ENCODE measurements around the gene TNRC6C.
"Not testable (repeated sequence)": the region's sequence is repeated elsewhere in the genome, so short reads cannot be mapped to it uniquely, and the experiment has no call there.

The TNRC6C gene

GRCh38 chr17:78082355-78082872 lies 123.9 kb downstream of the TNRC6C start:
- not testable (repeated sequence) for DNase-seq (ENCODE audit: low read depth)

- no peak for DNase-seq (ENCODE audit: low read depth)
Observed at GRCh38 chr17:78082988-78083387, 124.5 kb downstream of the TNRC6C start.

GRCh38 chr17:78086740-78087139 lies 128.2 kb downstream of the TNRC6C start:
- DNase-seq (ENCODE audit: low read depth) = no peak

- no peak for DNase-seq (ENCODE audit: low read depth)
Observed at GRCh38 chr17:78088529-78088928, 130.0 kb downstream of the TNRC6C start.

GRCh38 chr17:78089576-78090281 lies 131.2 kb downstream of the TNRC6C start:
- peak; percentile 12 for DNase-seq (ENCODE audit: low read depth)

- no peak for DNase-seq (ENCODE audit: low read depth)
Observed at GRCh38 chr17:78092794-78093324, 134.4 kb downstream of the TNRC6C start.

- DNase-seq (ENCODE audit: low read depth) = no peak
Observed at GRCh38 chr17:78095035-78095434, 136.5 kb downstream of the TNRC6C start.

GRCh38 chr17:78096093-78096492 lies 137.6 kb downstream of the TNRC6C start:
- DNase-seq (ENCODE audit: low read depth) = no peak

GRCh38 chr17:78101112-78101511 lies 142.6 kb downstream of the TNRC6C start:
- DNase-seq (ENCODE audit: low read depth) = no peak

GRCh38 chr17:78101542-78101941 lies 143.0 kb downstream of the TNRC6C start:
- no peak for DNase-seq (ENCODE audit: low read depth)

GRCh38 chr17:78103311-78103710 lies 144.8 kb downstream of the TNRC6C start:
- peak; percentile 61 for DNase-seq (ENCODE audit: low read depth)

- DNase-seq (ENCODE audit: low read depth) = no peak
Observed at GRCh38 chr17:78104540-78104941, 146.0 kb downstream of the TNRC6C start.

- no peak for DNase-seq (ENCODE audit: low read depth)
Observed at GRCh38 chr17:78105101-78105500, 146.6 kb downstream of the TNRC6C start.

- no peak for DNase-seq (ENCODE audit: low read depth)
Observed at GRCh38 chr17:78105551-78105950, 147.0 kb downstream of the TNRC6C start.

- no peak for DNase-seq (ENCODE audit: low read depth)
Observed at GRCh38 chr17:78106211-78106610, 147.7 kb downstream of the TNRC6C start.

- DNase-seq (ENCODE audit: low read depth) = no peak
Observed at GRCh38 chr17:78107457-78107856, 149.0 kb downstream of the TNRC6C start.

- DNase-seq (ENCODE audit: low read depth) = no peak
Observed at GRCh38 chr17:78107976-78108725, 149.6 kb downstream of the TNRC6C start.

GRCh38 chr17:78108726-78109488 lies 150.4 kb downstream of the TNRC6C start:
- peak; percentile 17 for DNase-seq (ENCODE audit: low read depth)

GRCh38 chr17:78109489-78109761 lies 150.9 kb downstream of the TNRC6C start:
- DNase-seq (ENCODE audit: low read depth) = no peak

- DNase-seq (ENCODE audit: low read depth) = no peak
Observed at GRCh38 chr17:78110363-78111015, 152.0 kb downstream of the TNRC6C start.

- no peak for DNase-seq (ENCODE audit: low read depth)
Observed at GRCh38 chr17:78111016-78111726, 152.7 kb downstream of the TNRC6C start.
